ENCODE results near the gene MTIF3. TPM values are rescaled to one million over a fixed set of nuclear protein-coding genes. Genes with fewer than 3 reads are reported as not detected.

The MTIF3 gene
- total RNA-seq, 1 donor from 2014 or later = 37.5 TPM

- Histone ChIP-seq H3K27me3 (ENCODE audit: low read depth) (no peaks in the 10 kb centered on the region), H3K4me3 (peak overlapping the region; percentile 91), H3K9me3 (no peaks in the 10 kb centered on the region), H3K36me3 (no peaks in the 10 kb centered on the region), H3K27ac (peak overlapping the region; percentile 99), H3K4me1 (peaks cover 53% of the 10 kb centered on the region)
- DNase-seq = peak; percentile 68
- peak; percentile 33 to 52 for ATAC-seq
- intact Hi-C loops (cut with DNase I) = no loop called here
- no peak for TF ChIP-seq CTCF (IDR thresholded peaks at IDR 0.05)
Measured at GRCh38 chr13:27450921-27451471, 632 bp upstream of the MTIF3 start.

- DNase-seq = no peak
- H3K9me3 ChIP-seq = no peaks in the 10 kb centered on the region
- H3K4me1 ChIP-seq = peaks cover 41% of the 10 kb centered on the region
Measured at GRCh38 chr13:27449081-27449603, 1.2 kb downstream of the MTIF3 start.

GRCh38 chr13:27448308-27448707 is 2.1 kb downstream of the MTIF3 start:
- intact Hi-C loops (cut with DNase I) = no loop called here
- peaks cover 41% of the 10 kb centered on the region for H3K4me1 ChIP-seq
- H3K4me3 ChIP-seq = no peak overlapping the region
- ATAC-seq = no peak
- H3K27ac ChIP-seq = no peak overlapping the region
- peaks cover 3% of the 10 kb centered on the region for H3K36me3 ChIP-seq
- H3K27me3 ChIP-seq (ENCODE audit: low read depth) = no peaks in the 10 kb centered on the region
- no peaks in the 10 kb centered on the region for H3K9me3 ChIP-seq
- no peak for TF ChIP-seq CTCF (IDR thresholded peaks at IDR 0.05)
- no peak for DNase-seq

More at GRCh38 chr13:27449081-27449603, 1.2 kb downstream of the MTIF3 start:
- H3K4me3 ChIP-seq = peak overlapping the region; percentile 91
- peak overlapping the region; percentile 99 for H3K27ac ChIP-seq
- intact Hi-C loops (cut with DNase I) = no loop called here
- no peak for ATAC-seq
- no peaks in the 10 kb centered on the region for H3K36me3 ChIP-seq
- no peaks in the 10 kb centered on the region for H3K27me3 ChIP-seq (ENCODE audit: low read depth)
- TF ChIP-seq CTCF (IDR thresholded peaks at IDR 0.05) = no peak

- no peaks in the 10 kb centered on the region for H3K9me3 ChIP-seq
- H3K4me3 ChIP-seq = no peak overlapping the region
- ATAC-seq (no peak), DNase-seq (no peak)
- no peak overlapping the region for H3K27ac ChIP-seq
- no peak for TF ChIP-seq CTCF (IDR thresholded peaks at IDR 0.05)
- H3K36me3 ChIP-seq = peaks cover 13% of the 10 kb centered on the region
- no peaks in the 10 kb centered on the region for H3K27me3 ChIP-seq (ENCODE audit: low read depth)
- intact Hi-C loops (cut with DNase I) = no loop called here
- peaks cover 41% of the 10 kb centered on the region for H3K4me1 ChIP-seq
Measured at GRCh38 chr13:27446986-27447583, 3.3 kb downstream of the MTIF3 start.

- Histone ChIP-seq H3K4me1 (peaks cover 18% of the 10 kb centered on the region), H3K4me3 (no peak overlapping the region), H3K36me3 (peaks cover 47% of the 10 kb centered on the region), H3K27ac (no peak overlapping the region), H3K27me3 (ENCODE audit: low read depth) (no peaks in the 10 kb centered on the region), H3K9me3 (no peaks in the 10 kb centered on the region)
- DNase-seq (no peak), ATAC-seq (no peak)
- intact Hi-C loops (cut with DNase I) = no loop called here
- TF ChIP-seq CTCF (IDR thresholded peaks at IDR 0.05) = no peak
Measured at GRCh38 chr13:27442797-27443196, 7.6 kb downstream of the MTIF3 start.
